HG03159 (cell line): ENCODE results near the gene CMA1.
A peak's percentile ranks its signal among the peaks of the same experiment; 100 is the strongest.
"Not testable (repeated sequence)": the region's sequence is repeated elsewhere in the genome, so short reads cannot be mapped to it uniquely, and the experiment has no call there.

Source experiments
- ATAC-seq: cut with Tn5 transposase; IDR thresholded peaks from one replicate; pipeline ENCODE4 v1.9.1; 2021; ENCODE audit warnings: mild to moderate bottlenecking, moderate library complexity; ENCODE audit not compliant: unreplicated experiment

CMA1 gene, protein sequence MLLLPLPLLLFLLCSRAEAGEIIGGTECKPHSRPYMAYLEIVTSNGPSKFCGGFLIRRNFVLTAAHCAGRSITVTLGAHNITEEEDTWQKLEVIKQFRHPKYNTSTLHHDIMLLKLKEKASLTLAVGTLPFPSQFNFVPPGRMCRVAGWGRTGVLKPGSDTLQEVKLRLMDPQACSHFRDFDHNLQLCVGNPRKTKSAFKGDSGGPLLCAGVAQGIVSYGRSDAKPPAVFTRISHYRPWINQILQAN

GRCh38 chr14:24508155-24508840 is at the start of gene CMA1:
Gene CMA1 (minus strand): TSS chr14:24508265. CDS start chr14:24508235, 30 bp downstream.
- ATAC-seq, result no peak

- ATAC-seq, result no peak
These were observed 48.7 kb upstream of the CMA1 start for GRCh38 chr14:24556756-24557155.

GRCh38 chr14:24549064-24549463 is 41.0 kb upstream of the CMA1 start:
- ATAC-seq, result not testable (repeated sequence)

DNA sequence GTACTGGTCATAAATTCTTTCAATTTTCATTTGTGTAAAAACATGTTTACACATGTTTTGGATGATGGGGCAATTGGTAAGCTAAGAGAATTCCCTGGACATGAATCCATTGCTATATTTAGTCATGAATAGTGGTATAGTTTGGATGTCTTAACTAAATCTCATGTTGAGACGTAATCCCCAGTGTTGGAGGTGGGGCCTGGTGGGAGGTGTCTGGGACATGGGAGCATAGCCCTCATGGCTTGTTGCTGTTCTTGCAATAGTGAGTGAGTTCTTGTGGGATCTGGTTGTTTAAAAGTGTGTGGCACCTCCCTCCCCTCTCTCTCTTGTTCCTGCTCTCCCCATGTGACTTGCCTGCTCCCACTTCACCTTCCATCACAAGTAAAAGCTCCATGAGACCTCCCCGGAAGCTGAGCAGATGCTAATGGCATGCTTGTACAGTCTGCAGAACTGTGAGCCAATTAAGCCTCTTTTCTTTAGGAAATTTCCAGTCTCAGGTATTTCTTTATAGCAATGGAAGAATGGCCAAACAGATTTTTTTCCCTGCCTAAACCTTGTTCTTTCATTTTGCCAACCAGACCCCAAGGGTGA is 34.4 kb upstream of the CMA1 start:
- no peak for ATAC-seq

- no peak for ATAC-seq
These were observed 27.7 kb upstream of the CMA1 start for GRCh38 chr14:24535737-24536136.

- no peak for ATAC-seq
These were observed 26.2 kb upstream of the CMA1 start for GRCh38 chr14:24534286-24534685.

GRCh38 chr14:24525877-24526620 is 18.0 kb upstream of the CMA1 start:
- ATAC-seq, result not testable (repeated sequence)

DNA sequence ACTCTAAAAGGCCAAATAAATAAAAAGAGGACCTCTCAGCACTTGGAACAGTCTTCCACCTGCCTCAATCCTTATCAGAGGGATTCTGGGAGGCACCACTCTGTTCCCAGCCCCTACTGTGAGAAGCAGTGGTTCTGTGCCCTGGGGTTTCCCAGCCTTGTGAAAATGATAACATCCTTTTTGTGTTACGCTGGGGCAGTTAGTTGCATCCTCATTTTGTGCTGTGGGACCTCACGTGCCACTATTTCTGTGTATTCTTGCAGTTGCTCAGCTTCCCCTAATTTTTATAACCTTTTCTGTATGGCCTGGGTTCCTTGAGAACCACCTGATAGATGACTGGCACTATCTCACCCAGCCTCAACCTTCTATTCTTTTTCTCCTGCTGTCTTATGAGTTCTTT is 10.8 kb upstream of the CMA1 start:
- no peak for ATAC-seq

DNA sequence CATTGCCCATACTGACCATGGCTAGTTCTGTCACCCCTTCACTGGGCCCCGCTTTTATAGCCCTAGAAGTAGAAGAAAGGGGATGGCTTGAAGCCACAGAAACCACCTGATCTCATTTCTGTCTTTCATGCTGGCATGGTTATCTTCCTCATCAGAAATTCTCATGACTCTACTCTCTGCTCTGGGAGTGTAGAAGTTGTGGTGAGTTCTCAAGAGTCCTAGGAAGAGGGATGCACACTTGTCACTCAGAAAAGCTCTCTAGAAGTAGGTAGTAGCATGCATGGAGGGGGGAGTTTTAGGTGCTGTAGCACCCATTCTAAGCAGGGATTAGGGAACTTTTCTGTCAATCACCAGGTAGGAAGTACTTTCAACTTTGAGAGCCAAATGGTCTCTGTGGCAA is 6.1 kb upstream of the CMA1 start:
- ATAC-seq, result no peak

DNA sequence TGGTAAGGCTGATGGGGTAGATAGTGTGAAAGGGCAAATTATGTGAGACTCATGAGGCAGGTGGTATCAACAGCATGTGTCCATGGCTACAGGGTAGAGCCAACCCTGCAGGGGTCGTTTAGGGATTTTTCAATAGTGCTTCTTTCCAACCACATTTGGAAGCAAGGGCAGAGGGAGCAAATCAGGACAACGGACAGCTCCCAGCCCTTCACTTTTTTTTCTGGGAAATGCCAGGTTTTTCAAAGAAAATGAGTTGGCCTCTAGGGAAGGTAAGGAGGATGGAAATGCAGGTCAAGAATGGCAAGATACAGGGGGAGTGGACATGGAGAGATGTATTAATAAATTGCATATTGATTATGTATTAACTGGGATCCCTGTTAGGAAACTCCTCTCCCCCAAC is 4.9 kb upstream of the CMA1 start:
- ATAC-seq, result no peak

DNA sequence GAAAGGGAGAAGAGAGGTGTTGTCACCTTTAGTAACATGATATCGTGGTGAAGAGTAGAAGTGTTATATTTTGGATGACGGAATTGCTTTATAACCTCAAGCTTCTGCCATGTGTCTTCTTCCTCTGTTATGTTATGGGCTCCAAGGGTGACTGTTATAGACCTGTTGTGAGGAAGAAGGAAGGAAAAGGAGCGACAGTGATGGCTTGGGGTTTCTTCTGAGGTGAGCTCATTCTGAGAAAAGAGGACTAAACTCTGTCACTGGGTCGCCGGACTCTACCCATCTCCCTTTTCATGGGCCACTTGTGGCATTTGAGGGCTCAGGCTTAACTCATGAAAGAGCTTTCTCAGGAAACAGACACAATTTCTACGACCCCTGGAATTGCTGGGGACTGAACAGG is 1.6 kb downstream of the CMA1 start:
- no peak for ATAC-seq

DNA sequence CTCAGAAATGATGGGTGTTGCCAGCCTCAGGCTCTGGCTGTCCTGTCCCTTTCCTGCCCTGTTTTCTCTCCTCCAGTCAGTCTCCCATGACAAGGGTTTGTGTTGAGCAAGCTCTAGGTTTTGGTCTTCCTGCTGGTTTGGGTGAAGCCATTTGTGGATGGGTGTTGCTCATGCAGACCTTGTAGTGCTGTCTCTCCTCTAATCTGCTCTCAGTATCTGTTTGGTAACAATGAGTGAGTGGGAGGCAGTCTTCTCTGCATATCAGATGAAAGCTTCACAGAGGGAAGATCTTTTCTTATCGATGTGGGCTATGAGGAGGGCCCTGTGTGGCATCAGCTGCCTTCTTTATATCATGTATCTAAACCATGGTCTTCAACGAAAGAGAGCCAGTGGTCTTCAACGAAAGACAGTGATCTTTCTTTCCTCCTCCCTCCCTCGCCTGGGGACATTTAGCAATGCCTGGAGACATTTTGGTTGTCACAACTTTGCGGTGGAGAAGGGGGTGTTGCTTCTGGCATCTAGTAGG is 3.6 kb downstream of the CMA1 start:
- no peak for ATAC-seq

DNA sequence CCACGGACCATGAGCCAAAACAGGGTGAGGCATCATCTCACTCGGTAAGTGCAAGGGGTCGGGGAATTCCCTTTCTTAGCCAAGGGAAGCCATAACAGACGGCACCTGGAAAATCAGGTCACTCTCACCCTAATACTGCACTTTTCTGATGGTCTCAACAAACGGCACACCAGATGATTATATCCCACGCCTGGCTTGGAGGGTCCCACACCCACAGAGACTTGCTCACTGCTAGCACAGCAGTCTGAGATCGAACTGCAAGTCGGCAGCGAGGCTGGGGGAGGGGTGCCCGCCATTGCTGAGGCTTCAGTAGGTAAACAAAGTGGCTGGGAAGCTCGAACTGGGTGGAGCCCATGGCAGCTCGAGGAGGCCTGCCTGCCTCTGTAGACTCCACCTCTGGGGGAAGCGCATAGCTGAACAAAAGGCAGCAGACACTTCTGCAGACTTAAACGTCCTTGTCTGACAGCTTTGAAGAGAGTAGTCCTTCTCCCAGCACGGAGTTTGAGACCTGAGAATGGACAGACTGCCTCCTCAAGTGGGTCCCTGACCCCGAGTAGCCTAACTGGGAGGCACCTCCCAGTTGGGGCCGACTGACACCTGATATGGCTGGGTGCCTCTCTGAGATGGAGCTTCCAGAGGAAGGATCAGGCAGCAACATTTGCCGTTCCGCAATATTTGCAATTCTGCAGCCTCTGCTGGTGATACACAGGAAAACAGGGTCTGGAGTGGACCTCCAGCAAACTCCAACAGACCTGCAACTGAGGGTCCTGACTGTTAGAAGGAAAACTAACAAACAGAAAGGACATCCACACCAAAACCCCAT is 16.3 kb downstream of the CMA1 start:
- ATAC-seq, result not testable (repeated sequence)

- ATAC-seq, result no peak
These were observed 24.3 kb downstream of the CMA1 start for GRCh38 chr14:24483604-24484252.

- ATAC-seq, result not testable (repeated sequence)
These were observed 25.3 kb downstream of the CMA1 start for GRCh38 chr14:24482699-24483303.

- peak; percentile 83 for ATAC-seq
These were observed 26.3 kb downstream of the CMA1 start for GRCh38 chr14:24481622-24482324.

GRCh38 chr14:24479999-24480398 is 28.1 kb downstream of the CMA1 start:
- ATAC-seq, result not testable (repeated sequence)

- no peak for ATAC-seq
These were observed 32.8 kb downstream of the CMA1 start for GRCh38 chr14:24475261-24475660.

DNA sequence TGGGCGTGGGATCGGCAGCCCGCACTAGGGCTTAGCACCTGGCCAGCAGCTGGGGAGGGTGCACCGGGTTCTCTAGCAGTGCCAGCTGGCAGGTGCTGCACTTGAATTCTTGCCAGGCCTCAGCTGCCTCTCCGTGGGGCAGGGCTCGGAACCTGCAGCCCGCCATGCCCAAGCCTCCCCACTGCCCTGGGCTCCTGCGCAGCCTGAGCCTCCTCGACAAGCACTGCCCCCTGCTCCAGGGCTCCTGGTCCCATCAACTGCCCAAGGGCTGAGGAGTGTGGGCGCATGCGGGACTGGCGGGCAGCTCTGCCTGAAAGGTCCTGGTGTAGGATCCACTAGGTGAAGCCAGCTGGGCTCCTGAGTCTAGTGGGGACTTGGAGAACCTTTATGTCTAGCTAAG is 34.9 kb downstream of the CMA1 start:
- ATAC-seq, result no peak
